ENCODE data around the gene DDX27.

The DDX27 gene

DNA sequence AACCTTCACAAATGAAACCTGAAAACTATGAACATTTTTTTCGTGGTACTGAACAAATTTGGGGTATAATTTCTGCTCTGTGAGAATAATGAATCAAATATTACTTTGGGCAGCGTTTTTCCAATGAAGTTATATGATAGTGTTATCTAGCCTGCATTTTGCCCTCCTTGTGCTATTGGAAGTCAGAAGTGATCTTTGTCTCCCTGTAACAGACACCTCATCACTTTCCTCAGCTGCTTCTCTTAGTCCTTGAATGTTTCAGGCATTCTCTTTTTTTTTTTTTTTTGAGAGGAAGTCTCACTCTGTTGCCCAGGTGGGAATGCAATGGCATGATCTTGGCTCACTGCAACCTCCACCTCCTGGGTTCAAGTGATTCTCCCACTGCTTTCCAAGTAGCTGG, 10.2 kb downstream of the DDX27 start:
- Histone ChIP-seq H3K36me3 (ENCODE audit: insufficient read depth, low read length) (peaks cover 54% of the 10 kb centered on the region; the same call in 1 of the 2 replicates), H3K9ac (ENCODE audit: low read depth, low read length, poor library complexity, severe bottlenecking) (no peak overlapping the region), H3F3A (ENCODE audit: low read depth) (no peaks in the 10 kb centered on the region), H3K9me2 (replicated peaks; ENCODE audit: low read depth, low read length) (no peaks in the 10 kb centered on the region), H2AFZ (ENCODE audit: low read length) (no peak overlapping the region), H4K20me1 (ENCODE audit: insufficient read depth, low read length, poor library complexity, severe bottlenecking) (no peaks in the 10 kb centered on the region), H3K4me1 (ENCODE audit: insufficient read depth, low read length, poor library complexity, severe bottlenecking) (no peaks in the 10 kb centered on the region), H3K4me3 (ENCODE audit: low read length, poor library complexity, severe bottlenecking) (no peak overlapping the region), H3K79me2 (ENCODE audit: insufficient read depth, low read length) (no peaks in the 10 kb centered on the region), H3K4me2 (ENCODE audit: low read depth, low read length, poor library complexity, severe bottlenecking) (no peak overlapping the region), H3K27me3 (ENCODE audit: insufficient read depth, low read length, poor library complexity, severe bottlenecking) (no peaks in the 10 kb centered on the region), H3K9me3 (ENCODE audit: insufficient read depth, low read depth, low read length) (no peaks in the 10 kb centered on the region)
- no peak for TF ChIP-seq EZH2phosphoT487 (IDR thresholded peaks at IDR 0.05; ENCODE audit: borderline replicate concordance)
- TF ChIP-seq, protein P1, sequence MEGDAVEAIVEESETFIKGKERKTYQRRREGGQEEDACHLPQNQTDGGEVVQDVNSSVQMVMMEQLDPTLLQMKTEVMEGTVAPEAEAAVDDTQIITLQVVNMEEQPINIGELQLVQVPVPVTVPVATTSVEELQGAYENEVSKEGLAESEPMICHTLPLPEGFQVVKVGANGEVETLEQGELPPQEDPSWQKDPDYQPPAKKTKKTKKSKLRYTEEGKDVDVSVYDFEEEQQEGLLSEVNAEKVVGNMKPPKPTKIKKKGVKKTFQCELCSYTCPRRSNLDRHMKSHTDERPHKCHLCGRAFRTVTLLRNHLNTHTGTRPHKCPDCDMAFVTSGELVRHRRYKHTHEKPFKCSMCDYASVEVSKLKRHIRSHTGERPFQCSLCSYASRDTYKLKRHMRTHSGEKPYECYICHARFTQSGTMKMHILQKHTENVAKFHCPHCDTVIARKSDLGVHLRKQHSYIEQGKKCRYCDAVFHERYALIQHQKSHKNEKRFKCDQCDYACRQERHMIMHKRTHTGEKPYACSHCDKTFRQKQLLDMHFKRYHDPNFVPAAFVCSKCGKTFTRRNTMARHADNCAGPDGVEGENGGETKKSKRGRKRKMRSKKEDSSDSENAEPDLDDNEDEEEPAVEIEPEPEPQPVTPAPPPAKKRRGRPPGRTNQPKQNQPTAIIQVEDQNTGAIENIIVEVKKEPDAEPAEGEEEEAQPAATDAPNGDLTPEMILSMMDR (conservative IDR thresholded peaks at IDR 0.05; ENCODE audit: low read length), result no peak

DNA sequence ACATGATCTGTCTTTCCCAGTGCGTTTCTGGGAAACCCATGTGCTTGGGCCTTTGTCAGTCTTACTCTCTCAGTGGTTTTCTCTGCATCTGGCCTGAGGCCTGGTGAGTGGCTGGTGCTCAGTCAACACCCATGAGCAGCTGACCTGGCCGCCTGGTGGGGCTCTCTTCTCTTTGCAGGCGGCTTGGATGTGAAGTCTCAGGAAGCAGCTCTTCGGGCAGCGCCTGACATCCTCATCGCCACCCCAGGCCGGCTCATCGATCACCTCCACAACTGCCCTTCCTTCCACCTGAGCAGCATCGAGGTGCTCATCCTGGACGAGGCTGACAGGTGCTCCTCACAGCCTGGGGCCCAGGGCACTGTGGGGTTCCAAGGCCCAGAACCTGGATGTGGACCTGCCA, 10.8 kb downstream of the DDX27 start:
- Histone ChIP-seq H3K4me3 (ENCODE audit: low read length, poor library complexity, severe bottlenecking) (no peak overlapping the region), H4K20me1 (ENCODE audit: insufficient read depth, low read length, poor library complexity, severe bottlenecking) (no peaks in the 10 kb centered on the region), H3K36me3 (ENCODE audit: insufficient read depth, low read length) (peaks cover 53% of the 10 kb centered on the region; the same call in 1 of the 2 replicates), H3K4me1 (ENCODE audit: insufficient read depth, low read length, poor library complexity, severe bottlenecking) (no peaks in the 10 kb centered on the region), H3K4me2 (ENCODE audit: low read depth, low read length, poor library complexity, severe bottlenecking) (no peak overlapping the region), H2AFZ (ENCODE audit: low read length) (no peak overlapping the region), H3K9me3 (ENCODE audit: insufficient read depth, low read depth, low read length) (no peaks in the 10 kb centered on the region), H3K9me2 (replicated peaks; ENCODE audit: low read depth, low read length) (no peaks in the 10 kb centered on the region), H3K27me3 (ENCODE audit: insufficient read depth, low read length, poor library complexity, severe bottlenecking) (no peaks in the 10 kb centered on the region), H3K79me2 (ENCODE audit: insufficient read depth, low read length) (no peaks in the 10 kb centered on the region), H3K9ac (ENCODE audit: low read depth, low read length, poor library complexity, severe bottlenecking) (no peak overlapping the region), H3F3A (ENCODE audit: low read depth) (no peaks in the 10 kb centered on the region)
- no peak for TF ChIP-seq EZH2phosphoT487 (IDR thresholded peaks at IDR 0.05; ENCODE audit: borderline replicate concordance)
- TF ChIP-seq, protein P1 (conservative IDR thresholded peaks at IDR 0.05; ENCODE audit: low read length), result no peak

GRCh38 chr20:49230561-49231133, 11.4 kb downstream of the DDX27 start:
- no peak overlapping the region for H3K9ac ChIP-seq (ENCODE audit: low read depth, low read length, poor library complexity, severe bottlenecking)
- H3K4me3 ChIP-seq (ENCODE audit: low read length, poor library complexity, severe bottlenecking), result no peak overlapping the region
- no peak overlapping the region for H2AFZ ChIP-seq (ENCODE audit: low read length)
- no peaks in the 10 kb centered on the region for H3K79me2 ChIP-seq (ENCODE audit: insufficient read depth, low read length)
- H3K9me2 ChIP-seq (replicated peaks; ENCODE audit: low read depth, low read length), result no peaks in the 10 kb centered on the region
- no peaks in the 10 kb centered on the region for H3K9me3 ChIP-seq (ENCODE audit: insufficient read depth, low read depth, low read length)
- no peaks in the 10 kb centered on the region for H3K27me3 ChIP-seq (ENCODE audit: insufficient read depth, low read length, poor library complexity, severe bottlenecking)
- no peaks in the 10 kb centered on the region for H3K4me1 ChIP-seq (ENCODE audit: insufficient read depth, low read length, poor library complexity, severe bottlenecking)
- no peak overlapping the region for H3K4me2 ChIP-seq (ENCODE audit: low read depth, low read length, poor library complexity, severe bottlenecking)
- peaks cover 56% of the 10 kb centered on the region; the same call in 1 of the 2 replicates for H3K36me3 ChIP-seq (ENCODE audit: insufficient read depth, low read length)
- H4K20me1 ChIP-seq (ENCODE audit: insufficient read depth, low read length, poor library complexity, severe bottlenecking), result no peaks in the 10 kb centered on the region
- no peak for TF ChIP-seq EZH2phosphoT487 (IDR thresholded peaks at IDR 0.05; ENCODE audit: borderline replicate concordance)
- TF ChIP-seq, protein P1 (conservative IDR thresholded peaks at IDR 0.05; ENCODE audit: low read length), result no peak
- no peaks in the 10 kb centered on the region for H3F3A ChIP-seq (ENCODE audit: low read depth)
